ENCODE data around the gene GSG1L.

GSG1L gene

GRCh38 chr16:28013878-28014277 lies 49.6 kb downstream of the GSG1L start:
- DNase-seq (ENCODE audit: low spot score), result no peak

- no peak for DNase-seq (ENCODE audit: low spot score)
These were observed 50.1 kb downstream of the GSG1L start for GRCh38 chr16:28013392-28013791.

GRCh38 chr16:28011971-28012445 lies 51.5 kb downstream of the GSG1L start:
- DNase-seq (ENCODE audit: low spot score), result no peak

- no peak for DNase-seq (ENCODE audit: low spot score)
These were observed 52.3 kb downstream of the GSG1L start for GRCh38 chr16:28011223-28011622.

- no peak for DNase-seq (ENCODE audit: low spot score)
These were observed 52.8 kb downstream of the GSG1L start for GRCh38 chr16:28010671-28011070.

GRCh38 chr16:28009586-28010373 lies 53.7 kb downstream of the GSG1L start:
- no peak for DNase-seq (ENCODE audit: low spot score)

- DNase-seq (ENCODE audit: low spot score), result no peak
These were observed 59.6 kb downstream of the GSG1L start for GRCh38 chr16:28003923-28004322.

GRCh38 chr16:28003021-28003865 lies 60.3 kb downstream of the GSG1L start:
- DNase-seq (ENCODE audit: low spot score), result no peak

- DNase-seq (ENCODE audit: low spot score), result no peak
These were observed 61.9 kb downstream of the GSG1L start for GRCh38 chr16:28001642-28002041.

- no peak for DNase-seq (ENCODE audit: low spot score)
These were observed 62.3 kb downstream of the GSG1L start for GRCh38 chr16:28001184-28001583.

- DNase-seq (ENCODE audit: low spot score), result no peak
These were observed 63.0 kb downstream of the GSG1L start for GRCh38 chr16:28000314-28001169.

GRCh38 chr16:27999687-28000086 lies 63.8 kb downstream of the GSG1L start:
- no peak for DNase-seq (ENCODE audit: low spot score)

GRCh38 chr16:27995378-27995777 lies 68.1 kb downstream of the GSG1L start:
- no peak for DNase-seq (ENCODE audit: low spot score)

GRCh38 chr16:27994686-27995085 lies 68.8 kb downstream of the GSG1L start:
- DNase-seq (ENCODE audit: low spot score), result no peak

GRCh38 chr16:27993587-27993986 lies 69.9 kb downstream of the GSG1L start:
- DNase-seq (ENCODE audit: low spot score), result no peak

GRCh38 chr16:27991876-27992275 lies 71.6 kb downstream of the GSG1L start:
- no peak for DNase-seq (ENCODE audit: low spot score)

- no peak for DNase-seq (ENCODE audit: low spot score)
These were observed 77.5 kb downstream of the GSG1L start for GRCh38 chr16:27985981-27986380.

- DNase-seq (ENCODE audit: low spot score), result no peak
These were observed 79.4 kb downstream of the GSG1L start for GRCh38 chr16:27984121-27984520.

- no peak for DNase-seq (ENCODE audit: low spot score)
These were observed 80.3 kb downstream of the GSG1L start for GRCh38 chr16:27983244-27983643.

GRCh38 chr16:27982184-27982583 lies 81.3 kb downstream of the GSG1L start:
- DNase-seq (ENCODE audit: low spot score), result no peak

GRCh38 chr16:27980919-27981700 lies 82.4 kb downstream of the GSG1L start:
- no peak for DNase-seq (ENCODE audit: low spot score)

Data from hematopoietic multipotent progenitor cell treated with erythropoietin and hydrocortisone succinate and interleukin-3 and kit ligand, for 15 days (in vitro differentiated cells).